ENCODE results near the gene RASA3. TPM values are rescaled to one million over a fixed set of nuclear protein-coding genes. Genes with fewer than 3 reads are reported as not detected.

Gene RASA3
- total and polyA plus RNA-seq, 10 of the 15 experiments (the other 5 are each of a cell fraction or from before 2014, with no cell fraction given), result 0.79 to 33.9 (median 17.6) TPM

GRCh38 chr13:113959198-113959597 lies 173.2 kb downstream of the RASA3 start:
- no peak for FAIRE-seq
- H3K9ac ChIP-seq (ENCODE audit: control insufficient read depth, insufficient read depth, low read length), result no peak overlapping the region
- H3K27me3 ChIP-seq (replicated peaks in 1 of 2; ENCODE audit: control insufficient read depth in 2 of 2, insufficient read depth in 2 of 2, low read length in 1 of 2), result no peaks in the 10 kb centered on the region
- no peak for ATAC-seq
- ChIA-PET POLR2A (no interaction called here), SMC1A (ENCODE audit: uncharacterized antibody, unreplicated experiment) (no interaction called here), RAD21 (ENCODE audit: unreplicated experiment) (no interaction called here), CTCF (no interaction called here)
- H3K27ac ChIP-seq (ENCODE audit: control insufficient read depth, insufficient read depth), result no peak overlapping the region
- no peaks in the 10 kb centered on the region for H3K79me2 ChIP-seq (ENCODE audit: control insufficient read depth, insufficient read depth, low read length)
- H3K4me2 ChIP-seq (ENCODE audit: control insufficient read depth, insufficient read depth), result no peak overlapping the region
- intact Hi-C loops (cut with micrococcal nuclease; ENCODE audit: unreplicated experiment) (no loop called here), in situ Hi-C loops (cut with MboI) (loop anchor here (5.0 kb wide), 1 partner anchor 263 kb away; no protein-coding TSS in a partner anchor)
- TF ChIP-seq NFXL1 (IDR thresholded peaks at IDR 0.05; ENCODE audit: borderline replicate concordance) (no peak), MAX (IDR thresholded peaks at IDR 0.05; ENCODE audit: low read depth, low read length) (no peak), GABPA (IDR thresholded peaks at IDR 0.05; ENCODE audit: low read depth) (no peak), TCF7 (IDR thresholded peaks at IDR 0.05; ENCODE audit: borderline replicate concordance) (no peak), NR2C2 (IDR thresholded peaks at IDR 0.05; ENCODE audit: borderline replicate concordance, control insufficient read depth, insufficient read length, low read depth) (no peak)
- H2AFZ ChIP-seq (ENCODE audit: control insufficient read depth, low read depth, low read length), result no peak overlapping the region
- no peak overlapping the region for H3K4me3 ChIP-seq
- peaks cover 7% of the 10 kb centered on the region; the same call in 1 of the 3 replicates for H3K9me3 ChIP-seq (replicated peaks; ENCODE audit: control insufficient read depth, insufficient read depth, low read length)
- H4K20me1 ChIP-seq (ENCODE audit: control insufficient read depth, insufficient read depth), result no peaks in the 10 kb centered on the region
- BruUV-seq (replicated peaks), result no TSS peak
- H3K36me3 ChIP-seq (ENCODE audit: control insufficient read depth in 2 of 2, insufficient read depth in 2 of 2, low read length in 1 of 2), result no peaks in the 10 kb centered on the region
- WGBS (ENCODE audit: insufficient coverage, insufficient replicate concordance, low lambda C conversion rate, missing lambda C conversion rate), result 15% methylated on average over 1 of the region's 1 CpG
- DNase-seq (ENCODE audit: low read depth, low spot score), result no peak
- H3K4me1 ChIP-seq (ENCODE audit: control insufficient read depth, insufficient read depth, low read length), result no peaks in the 10 kb centered on the region

GRCh38 chr13:113958373-113958772 lies 174.1 kb downstream of the RASA3 start:
- H3K4me3 ChIP-seq, result no peak overlapping the region
- H3K9me3 ChIP-seq (replicated peaks; ENCODE audit: control insufficient read depth, insufficient read depth, low read length), result peaks cover 7% of the 10 kb centered on the region; the same call in 1 of the 3 replicates
- no peak for DNase-seq (ENCODE audit: low read depth, low spot score)
- TF ChIP-seq ATF7 (IDR thresholded peaks at IDR 0.05; ENCODE audit: low read depth), result no peak
- TF ChIP-seq POLR2AphosphoS5 (IDR thresholded peaks at IDR 0.05; ENCODE audit: low read length), result no peak
- TF ChIP-seq NFYB (IDR thresholded peaks at IDR 0.05; ENCODE audit: insufficient read depth, low read depth, low read length), result no peak
- ATAC-seq, result no peak
- H3K36me3 ChIP-seq (ENCODE audit: control insufficient read depth in 2 of 2, insufficient read depth in 2 of 2, low read length in 1 of 2), result no peaks in the 10 kb centered on the region
- in situ Hi-C loops (cut with MboI) (loop anchor here (5.0 kb wide), 1 partner anchor 264 kb away; no protein-coding TSS in a partner anchor), intact Hi-C loops (cut with micrococcal nuclease; ENCODE audit: unreplicated experiment) (no loop called here)
- BruUV-seq (replicated peaks), result no TSS peak
- H3K4me1 ChIP-seq (ENCODE audit: control insufficient read depth, insufficient read depth, low read length), result no peaks in the 10 kb centered on the region
- ChIA-PET CTCF (no interaction called here), POLR2A (no interaction called here), SMC1A (ENCODE audit: uncharacterized antibody, unreplicated experiment) (no interaction called here), RAD21 (ENCODE audit: unreplicated experiment) (no interaction called here)
- H3K4me2 ChIP-seq (ENCODE audit: control insufficient read depth, insufficient read depth), result no peak overlapping the region
- H3K79me2 ChIP-seq (ENCODE audit: control insufficient read depth, insufficient read depth, low read length), result no peaks in the 10 kb centered on the region
- no peak overlapping the region for H3K27ac ChIP-seq (ENCODE audit: control insufficient read depth, insufficient read depth)
- no peaks in the 10 kb centered on the region for H4K20me1 ChIP-seq (ENCODE audit: control insufficient read depth, insufficient read depth)
- no peaks in the 10 kb centered on the region for H3K27me3 ChIP-seq (replicated peaks in 1 of 2; ENCODE audit: control insufficient read depth in 2 of 2, insufficient read depth in 2 of 2, low read length in 1 of 2)
- 81% methylated on average over 22 of the region's 22 CpGs for WGBS (ENCODE audit: insufficient coverage, insufficient replicate concordance, low lambda C conversion rate, missing lambda C conversion rate)
- no peak overlapping the region for H3K9ac ChIP-seq (ENCODE audit: control insufficient read depth, insufficient read depth, low read length)
- H2AFZ ChIP-seq (ENCODE audit: control insufficient read depth, low read depth, low read length), result no peak overlapping the region
- FAIRE-seq, result no peak

All from GM12878 (cell line).